Activated T-cell treated with anti-CD3 and anti-CD28 coated beads, Interleukin-2, amount 50 U/mL, for 4 hours (primary cell): ENCODE data around the gene EIF5A. TPM values are rescaled to one million over a fixed set of nuclear protein-coding genes. Genes with fewer than 3 reads are reported as not detected.
A peak's percentile ranks its signal among the peaks of the same experiment; 100 is the strongest.

Source experiments
- ATAC-seq, 2 donors: fragments of 200-7000 bp; cut with Tn5 transposase; one replicate each; pipeline ENCODE4 v1.10.0; 2021
- DNase-seq: peaks from one replicate; pipeline ENCODE4 v3.0.0-alpha.2; 2020
- H3K27me3 Mint-ChIP-seq: one replicate; pipeline ENCODE4 v1.8.0; 2021; ENCODE audit warnings: low read depth, mixed read lengths
- H3K36me3 Mint-ChIP-seq: one replicate; pipeline ENCODE4 v1.8.0; 2022; ENCODE audit warnings: mixed read lengths; ENCODE audit not compliant: insufficient read depth
- H3K4me1 Mint-ChIP-seq: one replicate; pipeline ENCODE4 v1.8.0; 2021; ENCODE audit warnings: low read depth, mixed read lengths
- H3K4me3 Mint-ChIP-seq: one replicate; pipeline ENCODE4 v1.8.0; 2021; ENCODE audit warnings: mild to moderate bottlenecking, moderate library complexity, mixed read lengths
- H3K9me3 Mint-ChIP-seq: one replicate; pipeline ENCODE4 v1.8.0; 2021; ENCODE audit warnings: mixed read lengths
- total RNA-seq, 3 donors: library from RNA; stranded (reverse); gene quantifications; one replicate each; pipeline ENCODE4 v1.2.1, GENCODE V29; 2021

The EIF5A gene
- 1,000 to 10,000 TPM; 1,821 to 1,965 (median 1,822) TPM for total RNA-seq

GRCh38 chr17:7306911-7307685, at the start of gene EIF5A:
TSS of gene EIF5A (plus strand) at chr17:7307628. CDS start at chr17:7309636, 2,008 bp downstream.
- ATAC-seq, result peak; percentile 72 to 73

GRCh38 chr17:7258731-7259554, 48.5 kb upstream of the EIF5A start:
- ATAC-seq, result no peak
- H3K36me3 Mint-ChIP-seq, result peaks cover 13% of the 10 kb centered on the region
- peaks cover 11% of the 10 kb centered on the region for H3K27me3 Mint-ChIP-seq
- H3K9me3 Mint-ChIP-seq, result no peaks in the 10 kb centered on the region
- H3K4me3 Mint-ChIP-seq, result no peak overlapping the region
- DNase-seq, result no peak
- H3K4me1 Mint-ChIP-seq, result peaks cover 27% of the 10 kb centered on the region

More at GRCh38 chr17:7306911-7307685, at the start of gene EIF5A:
- no peaks in the 10 kb centered on the region for H3K9me3 Mint-ChIP-seq
- peak; percentile 100 for DNase-seq
- H3K4me3 Mint-ChIP-seq, result peak within 1 kb of the TSS; percentile 94
- H3K36me3 Mint-ChIP-seq, result peaks cover 32% of the 10 kb centered on the region
- peaks cover 36% of the 10 kb centered on the region for H3K4me1 Mint-ChIP-seq
- H3K27me3 Mint-ChIP-seq, result peaks cover 2% of the 10 kb centered on the region

- peaks cover 12% of the 10 kb centered on the region for H3K36me3 Mint-ChIP-seq
- no peak for DNase-seq
- ATAC-seq, result no peak
- H3K27me3 Mint-ChIP-seq, result peaks cover 16% of the 10 kb centered on the region
- no peaks in the 10 kb centered on the region for H3K9me3 Mint-ChIP-seq
- H3K4me3 Mint-ChIP-seq, result no peak overlapping the region
- H3K4me1 Mint-ChIP-seq, result peaks cover 28% of the 10 kb centered on the region
These were observed 47.9 kb upstream of the EIF5A start for GRCh38 chr17:7259555-7259889.

GRCh38 chr17:7260151-7260550, 47.3 kb upstream of the EIF5A start:
- DNase-seq (no peak), ATAC-seq (no peak)
- Mint-ChIP-seq H3K9me3 (no peaks in the 10 kb centered on the region), H3K27me3 (peaks cover 18% of the 10 kb centered on the region), H3K4me1 (peaks cover 26% of the 10 kb centered on the region), H3K4me3 (peak overlapping the region; percentile 11), H3K36me3 (peaks cover 7% of the 10 kb centered on the region)

GRCh38 chr17:7260651-7261378, 46.6 kb upstream of the EIF5A start:
- H3K4me1 Mint-ChIP-seq, result peaks cover 26% of the 10 kb centered on the region
- peaks cover 7% of the 10 kb centered on the region for H3K36me3 Mint-ChIP-seq
- DNase-seq, result no peak
- no peaks in the 10 kb centered on the region for H3K9me3 Mint-ChIP-seq
- peak overlapping the region; percentile 54 for H3K4me3 Mint-ChIP-seq
- H3K27me3 Mint-ChIP-seq, result peaks cover 20% of the 10 kb centered on the region
- ATAC-seq, result peak; percentile 50 to 53

GRCh38 chr17:7261379-7262191, 45.8 kb upstream of the EIF5A start:
- Mint-ChIP-seq H3K4me3 (peak overlapping the region; percentile 59), H3K9me3 (no peaks in the 10 kb centered on the region), H3K4me1 (peaks cover 26% of the 10 kb centered on the region), H3K27me3 (peaks cover 22% of the 10 kb centered on the region), H3K36me3 (peaks cover 3% of the 10 kb centered on the region)
- ATAC-seq, result peak; percentile 46 to 49
- peak; percentile 36 for DNase-seq

GRCh38 chr17:7262192-7262934, 45.1 kb upstream of the EIF5A start, which contains the start of gene CLDN7:
TSS of gene CLDN7 (minus strand) at chr17:7262478. CDS start at chr17:7262043, 435 bp downstream.
- H3K36me3 Mint-ChIP-seq, result no peaks in the 10 kb centered on the region
- H3K4me1 Mint-ChIP-seq, result peaks cover 26% of the 10 kb centered on the region
- no peak for DNase-seq
- H3K4me3 Mint-ChIP-seq, result peak within 1 kb of the TSS; percentile 59
- H3K9me3 Mint-ChIP-seq, result no peaks in the 10 kb centered on the region
- peaks cover 25% of the 10 kb centered on the region for H3K27me3 Mint-ChIP-seq
- no peak for ATAC-seq

GRCh38 chr17:7262935-7263800, 44.3 kb upstream of the EIF5A start:
- H3K27me3 Mint-ChIP-seq, result peaks cover 25% of the 10 kb centered on the region
- H3K4me1 Mint-ChIP-seq, result peaks cover 26% of the 10 kb centered on the region
- H3K9me3 Mint-ChIP-seq, result no peaks in the 10 kb centered on the region
- H3K36me3 Mint-ChIP-seq, result no peaks in the 10 kb centered on the region
- DNase-seq (no peak), ATAC-seq (peak; percentile 9 to 18)
- peak overlapping the region; percentile 57 for H3K4me3 Mint-ChIP-seq

- H3K9me3 Mint-ChIP-seq, result no peaks in the 10 kb centered on the region
- DNase-seq (no peak), ATAC-seq (no peak)
- no peaks in the 10 kb centered on the region for H3K36me3 Mint-ChIP-seq
- H3K4me1 Mint-ChIP-seq, result peaks cover 26% of the 10 kb centered on the region
- peak overlapping the region; percentile 22 for H3K4me3 Mint-ChIP-seq
- peaks cover 25% of the 10 kb centered on the region for H3K27me3 Mint-ChIP-seq
These were observed 43.7 kb upstream of the EIF5A start for GRCh38 chr17:7263801-7264078.

- H3K4me3 Mint-ChIP-seq, result no peak overlapping the region
- H3K4me1 Mint-ChIP-seq, result peaks cover 20% of the 10 kb centered on the region
- peaks cover 25% of the 10 kb centered on the region for H3K27me3 Mint-ChIP-seq
- no peak for ATAC-seq
- no peaks in the 10 kb centered on the region for H3K9me3 Mint-ChIP-seq
- DNase-seq, result no peak
- no peaks in the 10 kb centered on the region for H3K36me3 Mint-ChIP-seq
These were observed 40.6 kb upstream of the EIF5A start for GRCh38 chr17:7266784-7267183.

- no peaks in the 10 kb centered on the region for H3K9me3 Mint-ChIP-seq
- peaks cover 20% of the 10 kb centered on the region for H3K27me3 Mint-ChIP-seq
- no peak overlapping the region for H3K4me3 Mint-ChIP-seq
- H3K4me1 Mint-ChIP-seq, result peaks cover 15% of the 10 kb centered on the region
- DNase-seq (no peak), ATAC-seq (no peak)
- no peaks in the 10 kb centered on the region for H3K36me3 Mint-ChIP-seq
These were observed 28.0 kb upstream of the EIF5A start for GRCh38 chr17:7279448-7279847.

GRCh38 chr17:7280519-7281073, 26.8 kb upstream of the EIF5A start:
- Mint-ChIP-seq H3K4me1 (peaks cover 15% of the 10 kb centered on the region), H3K4me3 (peak overlapping the region; percentile 78), H3K27me3 (peaks cover 28% of the 10 kb centered on the region), H3K9me3 (no peaks in the 10 kb centered on the region), H3K36me3 (no peaks in the 10 kb centered on the region)
- peak; percentile 78 to 79 for ATAC-seq
- peak; percentile 85 for DNase-seq
